HepG2 (cell line): ENCODE measurements around the gene C19orf85. TPM values are rescaled to one million over a fixed set of nuclear protein-coding genes. Genes with fewer than 3 reads are reported as not detected.

Experiments
- ATAC-seq: fragments of 200-7000 bp; cut with Tn5 transposase; 3 replicates; pipeline ENCODE4 v1.9.1; 2020; ENCODE audit warnings: mild to moderate bottlenecking, moderate library complexity
- BruUV-seq: library from RNA; stranded (reverse); fragments of 400-500 nt; replicated peaks from 2 replicates; lab custom pipeline; 2021; lab: Mats Ljungman, UMichigan
- CTCF ChIA-PET: fragments of 300-600 bp; formaldehyde crosslinking; extraction: SDS; loops from one replicate; lab custom pipeline; 2021; ENCODE audit warnings: low total read pairs, inconsistent platforms, low intra/inter-chr PET ratio; lab: Yijun Ruan, JAX
- POLR2A ChIA-PET: fragments of 350-600 bp; sonication (Branson Sonifier 250); formaldehyde crosslinking; loops from one replicate; lab custom pipeline; 2020; ENCODE audit warnings: antibody characterized with exemption, inconsistent platforms; lab: Yijun Ruan, JAX
- DNase-seq: peaks from one replicate; pipeline ENCODE4 v3.0.0-alpha.2; 2015; ENCODE audit warnings: low spot score
- FAIRE-seq: peaks from 3 replicates; lab custom pipeline; 2011; peaks lifted over from hg19 to GRCh38; lab: Jason Lieb, UNC
- H2AFZ ChIP-seq: one replicate; pipeline ENCODE4 v1.6.1; 2011; ENCODE audit warnings: low read length, inconsistent platforms
- H3K27ac ChIP-seq: fragments of 300-600 bp; 3 replicates; pipeline ENCODE4 v1.8.0; 2011; ENCODE audit warnings: mixed run types, mild to moderate bottlenecking, mixed read lengths, low read length, inconsistent platforms; ENCODE audit not compliant: insufficient read depth; ENCODE audit errors: extremely low read length
- H3K27me3 ChIP-seq, 2 experiments: fragments of 200-600 bp in 1 of 2; 2 replicates in 1 of 2; 3 replicates in 1 of 2; pipeline versions ENCODE4 v1.6.0 to v1.8.0; 2011; ENCODE audit warnings: low read length in 2 of 2, mild to moderate bottlenecking in 2 of 2, moderate library complexity in 2 of 2, inconsistent platforms in 1 of 2; ENCODE audit not compliant: insufficient read depth in 2 of 2, control insufficient read depth in 1 of 2
- H3K36me3 ChIP-seq, 2 experiments: fragments of 200-600 bp in 1 of 2; replicated peaks in 1 of 2; 2 replicates in 1 of 2; 3 replicates in 1 of 2; pipeline versions ENCODE4 v1.5.1 to v1.8.0; 2011; ENCODE audit warnings: low read length in 2 of 2, inconsistent platforms in 1 of 2; ENCODE audit not compliant: insufficient read depth in 2 of 2, control insufficient read depth in 1 of 2
- H3K4me1 ChIP-seq: 2 replicates; pipeline ENCODE4 v1.5.1; 2012; ENCODE audit warnings: low read length, inconsistent platforms; ENCODE audit not compliant: insufficient read depth
- H3K4me2 ChIP-seq: 2 replicates; pipeline ENCODE4 v1.6.0; 2011; ENCODE audit warnings: low read depth, low read length, inconsistent platforms
- H3K4me3 ChIP-seq, 3 experiments: fragments of 200-600 bp in 1 of 3; sonication (generic), shearing (Covaris generic) in 1 of 3; replicated peaks in 1 of 3; 2 replicates each; pipeline ENCODE4 v1.5.1; 2011 to 2016; ENCODE audit warnings: low read length in 3 of 3, inconsistent platforms in 2 of 3, low read depth in 2 of 3, mild to moderate bottlenecking in 2 of 3, control low read depth in 1 of 3, mixed read lengths in 1 of 3; ENCODE audit not compliant: insufficient read depth in 1 of 3
- H3K79me2 ChIP-seq: one replicate; pipeline ENCODE4 v1.6.1; 2011; ENCODE audit warnings: low read length, inconsistent platforms; ENCODE audit not compliant: insufficient read depth
- H3K9ac ChIP-seq: 2 replicates; pipeline ENCODE4 v1.6.0; 2011; ENCODE audit warnings: mild to moderate bottlenecking, low read depth, low read length, inconsistent platforms; ENCODE audit not compliant: insufficient read depth
- H3K9me3 ChIP-seq: 2 replicates; pipeline ENCODE4 v1.5.1; 2012; ENCODE audit warnings: mild to moderate bottlenecking, low read length
- H4K20me1 ChIP-seq: 2 replicates; pipeline ENCODE4 v1.6.0; 2011; ENCODE audit warnings: inconsistent platforms, mild to moderate bottlenecking, low read length, moderate library complexity; ENCODE audit not compliant: insufficient read depth
- HMGXB3 ChIP-seq: sonication (generic); formaldehyde crosslinking; IDR thresholded peaks from 2 replicates; pipeline ENCODE4 v1.4.0; 2020; ENCODE audit warnings: missing genetic modification reagents, borderline replicate concordance
- ZNF629 ChIP-seq: sonication (generic); formaldehyde crosslinking; conservative IDR thresholded peaks from 2 replicates; pipeline ENCODE4 v1.5.0; 2020; ENCODE audit warnings: missing genetic modification reagents
- ZNF639 ChIP-seq: conservative IDR thresholded peaks from 2 replicates; pipeline ENCODE4 v1.6.1; 2018; ENCODE audit warnings: missing genetic modification reagents
- ZSCAN9 ChIP-seq: IDR thresholded peaks from 2 replicates; pipeline ENCODE4 v1.6.1; 2016; ENCODE audit warnings: borderline replicate concordance
- WGBS: methylation state at CpG from one replicate; pipeline ENCODE4 v1.1.6; 2017; ENCODE audit warnings: low lambda C conversion rate; 5-methylcytosine and 5-hydroxymethylcytosine counted together
- in situ Hi-C: cut with HindIII; loops from 2 replicates; pipeline ENCODE4 v1.10.0; 2017; ENCODE audit warnings: low pct_unique_long_range_greater_than_20kb; ENCODE audit not compliant: extremely low pct_ligation_motif_present
- intact Hi-C: fragments of 100-400 bp; cut with micrococcal nuclease; formaldehyde crosslinking; loops from one replicate; pipeline ENCODE4 v1.10.0; 2022; ENCODE audit not compliant: unreplicated experiment
- polyA plus RNA-seq, 8 experiments: library from polyadenylated mRNA; depleted of rRNA in 3 of 8; stranded (reverse) in 7 of 8; unstranded in 1 of 8; fragments of >200 nt; fragmentation: Illumina TruSeq in 4 of 8; extraction: Trizol in 4 of 8; gene quantifications; 2 replicates each; pipeline versions ENCODE4 v1.2.1 to v1.2.3, GENCODE V29; 2011 to 2016; ENCODE audit warnings: low read depth in 4 of 8, missing spikeins in 1 of 8, mixed read lengths in 1 of 8; ENCODE audit not compliant: insufficient read depth in 1 of 8
- total RNA-seq, 5 experiments: library from RNA; depleted of rRNA; stranded (reverse); fragments of >200 nt; fragmentation: Illumina TruSeq; extraction: Trizol; gene quantifications; 2 replicates each; pipeline ENCODE4 v1.2.3, GENCODE V29; 2016; ENCODE audit warnings: low read depth in 1 of 5
- TF ChIP-seq, protein P1 (sequence below): sonication (generic); formaldehyde crosslinking; IDR thresholded peaks from 2 replicates; pipeline ENCODE4 v1.8.0; 2022; ENCODE audit warnings: mild to moderate bottlenecking, missing genetic modification reagents; ENCODE audit not compliant: insufficient replicate concordance
- TF ChIP-seq, protein P2 (sequence below): sonication (generic); formaldehyde crosslinking; IDR thresholded peaks from 2 replicates; pipeline ENCODE4 v1.8.0; 2023; ENCODE audit warnings: mild to moderate bottlenecking, missing genetic modification reagents

C19orf85 gene
- total and polyA plus RNA-seq, 2 of the 13 experiments (the other 11 are each of a cell fraction or from before 2014, with no cell fraction given): not detected

GRCh38 chr19:55443824-55444480 lies 20.6 kb downstream of the C19orf85 start:
- POLR2A ChIA-PET: no interaction called here

DNA sequence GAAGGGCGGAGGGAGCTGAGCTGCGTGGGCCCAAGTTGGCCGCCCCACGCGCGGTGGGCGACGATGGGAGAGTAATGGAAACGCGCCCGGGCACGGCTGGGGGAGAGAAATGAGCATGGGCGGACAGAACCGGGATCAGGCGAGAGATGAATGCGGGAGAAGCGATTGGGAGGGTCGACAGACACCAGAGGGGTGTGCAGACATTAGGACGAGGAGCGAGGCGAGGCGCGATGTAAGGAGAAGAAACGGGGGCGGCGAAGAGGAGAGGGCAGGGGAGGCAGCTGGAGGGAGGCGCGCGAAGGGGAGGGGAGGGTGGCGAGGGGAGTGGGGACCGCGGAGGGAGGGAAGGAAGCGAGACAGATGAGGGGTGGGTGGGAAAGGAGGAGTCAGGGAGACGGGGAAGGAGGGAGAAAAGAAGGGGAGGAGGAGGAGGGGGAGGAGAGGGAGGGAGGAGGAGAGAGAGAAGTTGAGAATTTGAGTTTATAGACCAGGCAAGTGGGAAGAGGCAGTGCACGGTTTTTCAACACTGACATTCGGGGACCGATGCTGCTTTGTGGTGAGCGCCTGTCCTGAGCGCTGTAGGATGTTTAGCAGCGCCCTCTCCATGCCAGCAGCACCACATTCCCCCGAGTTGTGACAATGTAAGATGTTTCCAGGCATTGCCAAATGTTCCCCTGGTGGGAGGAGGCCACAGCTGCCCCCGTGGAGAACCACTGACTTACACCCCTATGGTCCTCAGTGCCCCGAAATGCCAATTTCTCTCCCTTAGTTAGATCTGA lies 21.3 kb downstream of the C19orf85 start, which contains the start of gene SHISA7:
TSS of gene SHISA7 (minus strand) at position 256 of the 779 bp plus-strand sequence. CDS start 437 bp downstream, outside the sequence.
- no TSS peak for BruUV-seq
- Histone ChIP-seq H3K4me3 (no peak within 1 kb of the TSS), H3K9me3 (no peaks in the 10 kb centered on the region), H4K20me1 (peaks cover 4% of the 10 kb centered on the region; the same call in 1 of the 2 replicates), H3K4me1 (no peaks in the 10 kb centered on the region), H3K9ac (no peak within 1 kb of the TSS), H3K36me3 (no peaks in the 10 kb centered on the region), H3K27me3 (peaks cover 6 to 52% of the 10 kb centered on the region in 2 experiments; a peak in 4 of 5 replicates), H3K79me2 (no peaks in the 10 kb centered on the region), H3K27ac (no peak within 1 kb of the TSS), H3K4me2 (no peak within 1 kb of the TSS), H2AFZ (no peak within 1 kb of the TSS)
- in situ Hi-C loops (no loop called here), intact Hi-C loops (no loop called here)
- 29% methylated on average over 39 of the region's 43 CpGs for WGBS
- FAIRE-seq (no peak), ATAC-seq (no peak), DNase-seq (no peak)
- ChIA-PET POLR2A (no interaction called here), CTCF (no interaction called here)
- TF ChIP-seq, protein P1, sequence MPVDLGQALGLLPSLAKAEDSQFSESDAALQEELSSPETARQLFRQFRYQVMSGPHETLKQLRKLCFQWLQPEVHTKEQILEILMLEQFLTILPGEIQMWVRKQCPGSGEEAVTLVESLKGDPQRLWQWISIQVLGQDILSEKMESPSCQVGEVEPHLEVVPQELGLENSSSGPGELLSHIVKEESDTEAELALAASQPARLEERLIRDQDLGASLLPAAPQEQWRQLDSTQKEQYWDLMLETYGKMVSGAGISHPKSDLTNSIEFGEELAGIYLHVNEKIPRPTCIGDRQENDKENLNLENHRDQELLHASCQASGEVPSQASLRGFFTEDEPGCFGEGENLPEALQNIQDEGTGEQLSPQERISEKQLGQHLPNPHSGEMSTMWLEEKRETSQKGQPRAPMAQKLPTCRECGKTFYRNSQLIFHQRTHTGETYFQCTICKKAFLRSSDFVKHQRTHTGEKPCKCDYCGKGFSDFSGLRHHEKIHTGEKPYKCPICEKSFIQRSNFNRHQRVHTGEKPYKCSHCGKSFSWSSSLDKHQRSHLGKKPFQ (CRISPR knock-in tag): no peak
- no peak for TF ChIP-seq HMGXB3 (CRISPR knock-in tag)
- TF ChIP-seq ZNF639 (CRISPR knock-in tag): no peak
- no peak for TF ChIP-seq ZSCAN9

More at GRCh38 chr19:55443824-55444480, 20.6 kb downstream of the C19orf85 start:
- Histone ChIP-seq H3K4me3 (no peak overlapping the region), H3K36me3 (no peaks in the 10 kb centered on the region), H3K27me3 (peaks cover 6 to 52% of the 10 kb centered on the region in 2 experiments; a peak in 4 of 5 replicates), H2AFZ (no peak overlapping the region), H3K4me1 (no peaks in the 10 kb centered on the region), H3K27ac (no peak overlapping the region), H3K9ac (no peak overlapping the region), H4K20me1 (peaks cover 4% of the 10 kb centered on the region; the same call in 1 of the 2 replicates), H3K79me2 (no peaks in the 10 kb centered on the region), H3K9me3 (no peaks in the 10 kb centered on the region), H3K4me2 (no peak overlapping the region)
- FAIRE-seq (no peak), DNase-seq (no peak), ATAC-seq (no peak)
- intact Hi-C loops: no loop called here
- TF ChIP-seq, protein P2, sequence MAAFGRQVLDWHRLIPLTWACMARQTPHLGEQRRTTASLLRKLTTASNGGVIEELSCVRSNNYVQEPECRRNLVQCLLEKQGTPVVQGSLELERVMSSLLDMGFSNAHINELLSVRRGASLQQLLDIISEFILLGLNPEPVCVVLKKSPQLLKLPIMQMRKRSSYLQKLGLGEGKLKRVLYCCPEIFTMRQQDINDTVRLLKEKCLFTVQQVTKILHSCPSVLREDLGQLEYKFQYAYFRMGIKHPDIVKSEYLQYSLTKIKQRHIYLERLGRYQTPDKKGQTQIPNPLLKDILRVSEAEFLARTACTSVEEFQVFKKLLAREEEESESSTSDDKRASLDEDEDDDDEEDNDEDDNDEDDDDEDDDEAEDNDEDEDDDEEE (CRISPR knock-in tag): no peak
- peak; percentile 10; the same call in 1 of the 2 replicates for TF ChIP-seq ZNF629
- 12% methylated on average over 18 of the region's 18 CpGs for WGBS
- BruUV-seq: no TSS peak
- CTCF ChIA-PET: no interaction called here
- in situ Hi-C loops: no loop called here
